ENCODE measurements around the gene EEIG1. TPM values are rescaled to one million over a fixed set of nuclear protein-coding genes. Genes with fewer than 3 reads are reported as not detected.

EEIG1 gene
- total RNA-seq, 4 donors from 2014 or later, result 7.0 to 22.0 (median 16.3) TPM

DNA sequence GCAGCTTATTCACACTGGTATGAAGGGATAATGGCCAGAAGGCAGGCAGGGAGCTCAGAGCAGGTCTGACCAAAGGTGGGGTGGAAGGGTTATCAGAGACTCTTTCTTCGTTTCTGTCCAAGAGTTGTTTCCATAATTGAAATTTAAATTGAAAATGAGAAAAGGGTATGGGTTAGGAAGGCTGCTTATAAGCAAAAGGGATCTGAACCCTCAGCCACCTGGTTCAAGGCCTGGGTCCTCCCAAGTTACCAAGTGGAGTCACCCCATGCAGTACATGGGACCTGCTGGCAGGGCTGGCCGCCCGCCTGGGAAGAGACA is 17.8 kb downstream of the EEIG1 start:
- TF ChIP-seq, protein P1, sequence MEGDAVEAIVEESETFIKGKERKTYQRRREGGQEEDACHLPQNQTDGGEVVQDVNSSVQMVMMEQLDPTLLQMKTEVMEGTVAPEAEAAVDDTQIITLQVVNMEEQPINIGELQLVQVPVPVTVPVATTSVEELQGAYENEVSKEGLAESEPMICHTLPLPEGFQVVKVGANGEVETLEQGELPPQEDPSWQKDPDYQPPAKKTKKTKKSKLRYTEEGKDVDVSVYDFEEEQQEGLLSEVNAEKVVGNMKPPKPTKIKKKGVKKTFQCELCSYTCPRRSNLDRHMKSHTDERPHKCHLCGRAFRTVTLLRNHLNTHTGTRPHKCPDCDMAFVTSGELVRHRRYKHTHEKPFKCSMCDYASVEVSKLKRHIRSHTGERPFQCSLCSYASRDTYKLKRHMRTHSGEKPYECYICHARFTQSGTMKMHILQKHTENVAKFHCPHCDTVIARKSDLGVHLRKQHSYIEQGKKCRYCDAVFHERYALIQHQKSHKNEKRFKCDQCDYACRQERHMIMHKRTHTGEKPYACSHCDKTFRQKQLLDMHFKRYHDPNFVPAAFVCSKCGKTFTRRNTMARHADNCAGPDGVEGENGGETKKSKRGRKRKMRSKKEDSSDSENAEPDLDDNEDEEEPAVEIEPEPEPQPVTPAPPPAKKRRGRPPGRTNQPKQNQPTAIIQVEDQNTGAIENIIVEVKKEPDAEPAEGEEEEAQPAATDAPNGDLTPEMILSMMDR (IDR thresholded peaks at IDR 0.05), result peak in 1 of 4 experiments; percentile 21
- TF ChIP-seq EP300 (IDR thresholded peaks at IDR 0.05), result no peak
- no peak for TF ChIP-seq POLR2A (IDR thresholded peaks at IDR 0.05)
- TF ChIP-seq POLR2AphosphoS5 (IDR thresholded peaks at IDR 0.05), result no peak
- Histone ChIP-seq H3K27me3 (no peaks in the 10 kb centered on the region), H3K27ac (peak overlapping the region; percentile 73 to 92 (median 90)), H3K36me3 (no peaks in the 10 kb centered on the region), H3K4me1 (peaks cover 13 to 88% (median 56%) of the 10 kb centered on the region in 3 donors), H3K9me3 (no peaks in the 10 kb centered on the region), H3K4me3 (no peak overlapping the region)
- no peak for ATAC-seq
- WGBS, 2 donors (ENCODE audit: low coverage in 1 of 2), result 33 to 50% methylated on average over 1 of the region's 3 CpGs

DNA sequence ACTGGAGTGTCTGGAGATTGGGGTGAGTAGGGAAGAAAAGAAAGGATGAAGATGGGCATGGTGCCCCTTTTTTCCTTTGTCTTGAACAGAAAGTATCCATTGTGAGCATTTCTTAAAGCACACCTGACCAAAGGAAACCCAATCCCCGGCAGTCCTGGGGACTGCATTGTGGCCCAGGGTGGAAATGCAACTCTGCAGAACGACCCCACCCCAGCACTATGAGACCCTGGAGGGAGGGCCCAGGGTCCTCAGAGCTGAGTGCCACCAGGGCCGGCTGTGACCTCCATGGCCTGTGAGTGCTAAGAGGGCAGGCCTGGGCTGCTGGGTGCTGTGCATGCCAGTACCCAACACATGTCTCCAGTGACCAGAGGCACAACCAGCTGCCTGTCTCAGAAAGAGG is 18.5 kb downstream of the EEIG1 start:
- Histone ChIP-seq H3K4me1 (peaks cover 13 to 86% (median 52%) of the 10 kb centered on the region in 3 donors), H3K36me3 (no peaks in the 10 kb centered on the region), H3K27ac (peak overlapping the region; percentile 73 to 92 (median 90)), H3K27me3 (no peaks in the 10 kb centered on the region), H3K9me3 (no peaks in the 10 kb centered on the region), H3K4me3 (no peak overlapping the region)
- WGBS, 2 donors (ENCODE audit: low coverage in 1 of 2), result 60 to 63% methylated on average over 2 to 3 of the region's 3 CpGs
- TF ChIP-seq POLR2AphosphoS5 (IDR thresholded peaks at IDR 0.05) (no peak), EP300 (IDR thresholded peaks at IDR 0.05) (no peak), POLR2A (IDR thresholded peaks at IDR 0.05) (no peak)
- TF ChIP-seq, protein P1 (IDR thresholded peaks at IDR 0.05), result no peak
- no peak for ATAC-seq

DNA sequence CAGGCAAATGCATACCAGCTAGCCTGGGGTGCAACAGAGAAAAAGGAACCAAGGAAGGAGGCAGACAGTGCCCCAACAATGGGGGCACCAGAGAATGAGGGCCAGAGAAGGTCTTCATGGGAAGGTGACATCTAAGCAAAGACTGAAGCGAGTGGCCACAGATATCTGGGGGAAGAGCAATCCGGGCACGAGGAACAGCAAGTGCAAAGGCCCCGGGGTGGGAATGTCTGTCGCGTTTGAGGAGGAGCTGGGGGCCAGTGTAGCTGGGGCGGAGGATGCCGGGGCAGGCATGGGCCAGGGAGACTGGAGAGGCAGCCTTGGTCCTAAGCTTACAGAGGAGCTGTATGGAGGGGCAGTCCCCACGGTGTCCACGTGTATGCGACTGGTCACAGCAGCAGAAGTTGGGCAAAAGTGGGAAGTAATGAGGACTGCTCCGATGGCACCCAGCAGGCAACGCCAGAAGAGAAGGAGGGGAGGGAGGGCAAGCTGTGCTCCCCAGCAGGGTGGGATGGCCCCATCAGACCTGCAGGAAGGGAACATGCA is 19.1 kb downstream of the EEIG1 start:
- ATAC-seq, result no peak
- H3K36me3 ChIP-seq, result no peaks in the 10 kb centered on the region
- no peak overlapping the region for H3K4me3 ChIP-seq
- H3K27ac ChIP-seq, result peak overlapping the region in 3 of 4 donors; percentile 89 to 92 (median 92)
- TF ChIP-seq, protein P1 (IDR thresholded peaks at IDR 0.05), result no peak
- TF ChIP-seq POLR2AphosphoS5 (IDR thresholded peaks at IDR 0.05) (no peak), EP300 (IDR thresholded peaks at IDR 0.05) (no peak), POLR2A (IDR thresholded peaks at IDR 0.05) (no peak)
- H3K4me1 ChIP-seq, result peaks cover 13 to 80% (median 46%) of the 10 kb centered on the region in 3 donors
- H3K9me3 ChIP-seq, result no peaks in the 10 kb centered on the region
- WGBS, 2 donors (ENCODE audit: low coverage in 1 of 2), result 85% methylated on average over 13 of the region's 13 CpGs
- no peaks in the 10 kb centered on the region for H3K27me3 ChIP-seq

DNA sequence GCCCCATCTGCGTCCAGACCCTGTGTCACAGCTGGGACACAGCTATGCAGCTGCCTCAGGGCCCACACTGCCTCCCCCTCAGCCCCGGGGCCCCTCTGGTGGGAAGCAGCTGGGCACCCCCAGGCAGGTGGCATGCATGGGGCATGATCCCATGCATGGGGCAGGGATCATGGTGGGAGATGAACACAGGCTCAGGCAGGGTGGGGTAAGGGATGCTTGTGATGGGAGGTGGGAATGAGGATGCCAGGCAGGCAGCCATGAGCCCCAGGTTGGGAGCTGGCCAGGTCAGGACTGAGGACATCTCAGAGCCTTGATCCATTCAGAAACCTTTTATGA is 19.7 kb downstream of the EEIG1 start:
- no CpG with 5 or more reads among the region's 2 CpGs for WGBS, 2 donors (ENCODE audit: low coverage in 1 of 2)
- H3K4me3 ChIP-seq, result no peak overlapping the region

More for the DNA sequence above, 19.7 kb downstream of the EEIG1 start:
- TF ChIP-seq POLR2AphosphoS5 (IDR thresholded peaks at IDR 0.05), result no peak
- TF ChIP-seq EP300 (IDR thresholded peaks at IDR 0.05), result no peak
- TF ChIP-seq POLR2A (IDR thresholded peaks at IDR 0.05), result no peak
- TF ChIP-seq, protein P1 (IDR thresholded peaks at IDR 0.05), result no peak
- peaks cover 13 to 74% (median 41%) of the 10 kb centered on the region in 3 donors for H3K4me1 ChIP-seq
- H3K27me3 ChIP-seq, result no peaks in the 10 kb centered on the region
- no peak for ATAC-seq
- no peaks in the 10 kb centered on the region for H3K36me3 ChIP-seq
- H3K9me3 ChIP-seq, result no peaks in the 10 kb centered on the region
- peak overlapping the region in 3 of 4 donors; percentile 89 to 92 (median 92) for H3K27ac ChIP-seq
